Measurements from ENCODE around the gene FSTL4.
"Not testable (repeated sequence)": the region's sequence is repeated elsewhere in the genome, so short reads cannot be mapped to it uniquely, and the experiment has no call there.

FSTL4 gene

GRCh38 chr5:133451926-133452325 is 160.4 kb downstream of the FSTL4 start:
- no peak for ATAC-seq

GRCh38 chr5:133450286-133450685 is 162.1 kb downstream of the FSTL4 start:
- peak in 1 of 2 donors; percentile 21 for ATAC-seq

DNA sequence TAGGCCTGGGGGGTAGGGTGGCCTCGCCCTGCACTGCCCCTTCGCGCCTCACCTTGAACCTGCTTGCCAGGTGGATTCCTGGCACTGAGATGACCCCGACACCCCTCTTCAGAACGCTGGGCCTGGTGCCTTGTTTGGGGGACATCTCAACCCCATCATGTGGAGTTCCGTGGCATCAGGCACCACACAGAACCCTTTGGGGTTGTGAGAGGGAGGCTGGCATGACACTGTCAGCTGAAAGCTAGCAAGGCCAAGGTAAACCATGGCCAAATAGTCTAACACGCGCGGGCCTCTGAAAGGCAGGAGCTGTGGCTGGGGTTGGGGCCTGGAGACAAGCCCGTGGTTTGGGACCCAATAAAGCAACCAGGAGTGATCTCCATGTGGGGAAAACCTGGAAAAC is 163.2 kb downstream of the FSTL4 start:
- no peak for ATAC-seq

DNA sequence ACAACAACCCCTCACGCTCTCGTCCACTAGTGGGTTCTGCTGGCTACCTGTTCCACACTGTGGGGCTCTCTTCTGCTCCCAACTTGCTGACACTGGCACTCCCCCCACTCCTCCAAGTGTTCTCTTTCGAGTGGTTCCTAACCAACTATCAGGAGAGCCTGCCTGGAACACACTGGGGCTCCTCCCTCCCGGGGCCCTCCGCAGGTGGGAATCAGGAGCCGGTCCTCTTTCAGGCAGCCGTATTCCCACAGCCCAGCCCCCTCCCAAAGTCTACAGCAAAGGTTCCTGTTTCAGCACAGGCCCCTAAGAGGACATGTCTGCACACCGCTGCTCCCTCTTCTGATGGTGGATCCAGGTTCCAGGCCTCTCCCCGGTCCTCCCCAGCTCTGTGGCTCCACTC is 165.9 kb downstream of the FSTL4 start:
- no peak for ATAC-seq

- no peak for ATAC-seq
Observed at GRCh38 chr5:133445744-133446143, 166.6 kb downstream of the FSTL4 start.

- ATAC-seq = not testable (repeated sequence)
Observed at GRCh38 chr5:133445204-133445603, 167.1 kb downstream of the FSTL4 start.

- no peak for ATAC-seq
Observed at GRCh38 chr5:133444711-133445110, 167.6 kb downstream of the FSTL4 start.

DNA sequence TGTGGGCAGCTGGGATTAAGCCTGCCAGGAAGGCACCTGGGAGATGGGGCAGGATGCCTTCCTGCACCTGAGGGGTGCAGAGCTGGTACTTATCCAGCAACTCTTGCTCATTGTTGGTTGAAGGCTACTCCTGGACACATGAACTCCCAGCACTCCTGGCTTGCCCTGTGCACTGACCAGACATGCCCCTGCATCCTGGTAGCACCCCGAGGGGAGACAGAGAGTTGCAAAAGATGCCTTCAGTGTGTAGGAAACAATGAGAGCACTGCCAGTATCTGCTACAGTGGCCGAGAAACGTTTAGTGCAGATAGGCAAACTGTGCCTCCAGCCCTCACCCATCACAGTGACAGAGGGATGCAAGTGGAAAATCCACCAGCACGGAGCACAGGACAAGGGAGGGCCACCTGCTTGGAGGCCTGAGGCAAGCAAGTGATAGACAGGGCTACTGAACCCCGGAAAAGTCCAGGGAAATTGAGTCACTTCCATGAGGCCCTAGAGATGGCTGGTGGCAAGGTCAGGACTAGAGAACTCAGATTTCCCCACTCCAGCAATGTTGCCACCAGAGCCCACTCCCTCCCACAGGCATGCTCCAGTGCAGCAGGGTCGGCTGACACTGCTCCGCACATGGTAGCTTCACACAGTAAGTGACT is 171.1 kb downstream of the FSTL4 start:
- ATAC-seq = no peak

DNA sequence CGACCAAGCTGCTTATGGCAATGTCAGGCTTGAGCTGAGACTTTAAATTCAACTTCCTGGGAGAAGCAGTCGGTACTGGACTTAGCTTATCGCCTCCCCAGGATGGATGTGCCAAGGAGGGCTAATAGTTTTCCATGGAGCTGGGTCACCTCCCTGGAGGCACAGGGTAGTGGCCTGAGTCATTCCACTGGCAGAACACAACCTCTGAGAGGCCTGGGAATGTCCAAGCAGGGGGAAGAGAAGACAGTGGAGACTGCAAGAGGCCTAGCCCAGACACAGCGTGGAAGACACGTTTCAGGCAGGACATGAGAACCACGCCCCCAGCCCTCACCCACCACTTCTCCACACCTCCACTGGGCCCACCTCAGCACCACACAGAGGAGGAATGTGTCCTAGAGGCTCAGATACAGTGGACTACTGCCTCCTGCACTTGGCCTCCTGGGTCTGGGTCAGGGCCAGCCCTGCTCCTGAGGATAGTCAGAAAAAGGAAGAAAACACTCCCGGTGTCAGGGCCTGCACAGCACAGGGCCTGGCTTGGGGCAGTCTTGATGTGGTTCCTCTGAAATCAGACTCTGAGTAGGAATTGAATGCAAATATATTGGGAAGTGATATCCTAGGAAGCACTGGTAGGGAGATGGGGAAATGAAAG is 171.8 kb downstream of the FSTL4 start:
- ATAC-seq = no peak

DNA sequence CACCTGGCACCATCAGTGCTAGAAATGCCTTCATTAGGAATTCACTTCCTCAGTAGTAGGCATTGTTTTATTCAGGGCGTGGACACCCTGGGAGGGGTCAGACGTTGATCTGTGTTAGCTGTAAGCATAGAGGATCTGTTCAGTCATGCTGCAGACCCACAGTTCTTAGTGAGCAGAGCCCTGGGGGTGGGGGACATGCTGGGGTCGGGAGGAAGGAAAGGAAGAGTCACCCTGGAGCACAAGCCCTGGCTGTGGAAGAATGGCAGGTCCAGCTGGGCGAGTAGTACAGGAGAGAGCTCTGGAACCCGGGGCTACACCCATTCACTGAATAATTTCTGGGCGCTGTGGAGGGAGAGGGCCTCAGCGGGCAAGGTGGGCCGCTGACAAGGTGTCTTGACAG is 172.5 kb downstream of the FSTL4 start:
- ATAC-seq = no peak

GRCh38 chr5:133438487-133438886 is 173.9 kb downstream of the FSTL4 start:
- no peak for ATAC-seq

DNA sequence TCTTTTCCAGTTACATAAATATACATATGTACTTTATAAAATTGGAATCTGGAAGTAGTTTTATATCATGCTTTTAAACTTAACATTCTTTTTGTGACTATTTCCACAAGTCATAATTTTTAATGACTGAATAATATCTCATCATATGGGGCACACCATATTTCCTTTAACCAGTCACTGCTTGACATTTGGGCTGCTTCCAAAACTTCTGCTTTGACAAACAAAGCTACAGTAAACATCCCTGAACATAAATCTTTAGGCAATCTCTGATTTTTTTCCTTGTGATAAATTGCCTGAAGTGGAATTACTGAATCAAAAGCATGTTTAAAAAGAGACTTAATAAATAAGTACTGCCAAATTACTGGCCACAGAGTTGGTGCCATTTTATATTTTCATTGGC is 178.0 kb downstream of the FSTL4 start:
- ATAC-seq = no peak

GRCh38 chr5:133433641-133434040 is 178.7 kb downstream of the FSTL4 start:
- no peak for ATAC-seq

GRCh38 chr5:133432956-133433532 is 179.3 kb downstream of the FSTL4 start:
- ATAC-seq = no peak

- ATAC-seq = no peak
Observed at GRCh38 chr5:133431326-133431865, 180.9 kb downstream of the FSTL4 start.

DNA sequence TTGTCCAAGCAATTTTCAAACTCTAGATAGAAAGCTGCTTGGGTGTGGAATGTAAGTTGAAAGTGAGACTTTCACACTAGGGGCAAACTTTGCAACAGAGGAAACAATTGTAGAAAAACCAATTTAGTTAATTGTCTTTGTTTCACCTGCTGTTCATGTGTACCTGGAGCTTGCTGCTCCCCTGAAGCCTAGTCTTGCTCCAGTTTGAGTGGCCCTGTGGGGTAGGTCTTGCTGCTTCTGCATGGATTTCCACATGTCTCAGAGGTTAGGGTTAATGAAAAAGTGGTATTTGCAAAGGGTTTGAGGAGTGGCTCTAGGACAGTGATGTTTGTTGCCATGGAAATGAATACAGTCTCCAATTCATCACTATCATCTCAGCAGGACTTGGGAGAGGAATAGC is 182.2 kb downstream of the FSTL4 start:
- no peak for ATAC-seq

DNA sequence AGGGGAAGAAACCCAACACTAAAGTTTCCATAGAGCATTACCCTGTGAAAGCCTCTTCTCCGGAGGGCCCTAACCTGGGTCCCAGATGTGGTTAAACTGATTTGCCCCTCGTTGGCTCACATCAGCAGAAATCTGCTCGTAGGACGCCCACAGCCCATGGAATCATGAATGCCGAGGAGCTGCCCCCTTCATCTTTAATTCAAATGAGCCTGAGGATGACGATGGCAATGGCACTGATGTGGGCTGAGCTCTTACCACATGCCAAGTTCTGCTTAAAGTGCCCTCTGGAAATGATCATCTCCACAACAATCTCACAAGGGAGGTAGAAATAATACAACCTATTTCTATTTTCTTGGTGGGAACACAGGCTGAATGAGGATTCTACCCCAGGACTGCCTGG is 183.3 kb downstream of the FSTL4 start:
- ATAC-seq = no peak

- no peak for ATAC-seq
Observed at GRCh38 chr5:133428072-133428660, 184.2 kb downstream of the FSTL4 start.

DNA sequence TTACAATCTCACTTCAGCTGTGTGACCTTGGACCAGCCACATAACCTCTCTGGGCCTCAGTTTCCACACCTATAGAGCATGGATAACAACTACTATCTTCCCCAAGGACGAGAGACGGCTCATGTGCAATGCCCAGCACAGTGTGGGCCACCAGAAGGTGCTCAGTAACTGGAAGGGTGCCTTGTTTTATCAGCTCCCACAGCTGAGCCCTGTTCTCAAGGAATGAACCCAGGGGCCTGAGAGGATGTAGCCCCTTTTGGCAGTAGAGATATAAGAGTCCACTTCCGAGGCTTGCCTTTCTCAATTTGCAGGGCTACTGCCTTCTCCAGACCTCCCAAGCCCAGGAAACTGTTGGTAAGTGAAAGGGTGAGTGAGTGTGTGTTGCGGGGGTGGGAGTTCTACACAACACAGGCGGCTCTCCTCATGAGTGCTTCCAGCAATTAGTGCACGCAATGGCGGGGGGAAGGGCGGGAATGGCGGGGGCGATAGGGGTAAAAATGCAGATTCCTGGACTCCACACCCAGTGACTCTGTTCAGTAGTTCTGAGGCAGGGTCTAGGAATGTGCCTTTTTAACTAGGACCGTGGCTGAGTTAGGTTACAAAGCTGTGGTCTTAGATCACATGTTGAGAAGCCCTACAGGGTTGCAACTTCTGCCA is 185.1 kb downstream of the FSTL4 start:
- ATAC-seq = no peak

GRCh38 chr5:133426264-133426663 is 186.1 kb downstream of the FSTL4 start:
- ATAC-seq = no peak

DNA sequence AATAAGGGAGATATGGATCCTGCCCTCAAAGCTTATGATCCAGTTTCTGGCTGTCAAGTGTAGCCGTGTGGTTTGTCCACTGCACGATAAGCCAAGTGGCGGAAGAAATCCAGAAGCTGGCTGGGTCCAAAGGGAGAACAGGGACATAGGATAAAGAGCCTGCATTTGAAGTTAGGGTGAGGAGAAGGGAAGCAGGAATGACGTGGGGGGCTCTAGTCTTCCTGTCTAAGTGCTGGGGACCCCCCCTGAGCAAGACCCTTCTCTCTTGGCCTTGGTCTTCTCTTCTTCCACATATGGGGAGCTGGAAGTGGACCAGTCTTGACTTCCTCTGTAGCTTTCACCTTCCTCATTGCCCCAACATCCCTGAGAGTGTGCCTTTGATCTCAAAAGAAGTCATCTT is 186.6 kb downstream of the FSTL4 start:
- ATAC-seq = no peak

- ATAC-seq = no peak
Observed at GRCh38 chr5:133425222-133425621, 187.1 kb downstream of the FSTL4 start.

- ATAC-seq = peak; percentile 83 to 89
Observed at GRCh38 chr5:133423618-133424282, 188.6 kb downstream of the FSTL4 start.
